Stomach (tissue), 9 donors: Measurements from ENCODE around the gene SPATA32. TPM values are rescaled to one million over a fixed set of nuclear protein-coding genes. Genes with fewer than 3 reads are reported as not detected.
"Not testable (repeated sequence)": the region's sequence is repeated elsewhere in the genome, so short reads cannot be mapped to it uniquely, and the experiment has no call there.

Experiments
- DNase-seq, 2 donors: peaks; one replicate each; pipeline versions ENCODE4 v3.0.0 to v3.0.0-alpha.2; 2013 to 2019
- H3K27ac ChIP-seq, 5 donors: fragments of 200-600 bp in 4 of 5; sonication (generic) in 4 of 5; one replicate each; pipeline ENCODE4 v1.5.1; 2013 to 2019; ENCODE audit warnings: mild to moderate bottlenecking in 1 of 5, moderate library complexity in 1 of 5
- H3K27me3 ChIP-seq, 3 donors: fragments of 200-600 bp; sonication (generic); one replicate each; pipeline ENCODE4 v1.5.1; 2017 to 2019; ENCODE audit warnings: mixed run types in 1 of 3
- H3K36me3 ChIP-seq, 4 donors: fragments of 200-600 bp; sonication (generic); 1 replicate in 3 of 4; 2 replicates in 1 of 4; pipeline ENCODE4 v1.5.1; 2016 to 2019
- H3K4me1 ChIP-seq, 4 donors: fragments of 200-600 bp; sonication (generic); one replicate each; pipeline ENCODE4 v1.5.1; 2016 to 2019
- H3K4me3 ChIP-seq, 4 donors: fragments of 200-600 bp; sonication (generic) in 3 of 4; one replicate each; pipeline ENCODE4 v1.5.1; 2016 to 2019; ENCODE audit warnings: mild to moderate bottlenecking in 1 of 4
- H3K9me3 ChIP-seq, 4 donors: fragments of 200-600 bp; sonication (generic); one replicate each; pipeline ENCODE4 v1.5.1; 2016 to 2019
- EP300 ChIP-seq: sonication (generic); formaldehyde crosslinking; IDR thresholded peaks from one replicate; pipeline ENCODE4 v1.6.1; 2017; ENCODE audit warnings: antibody characterized with exemption
- POLR2A ChIP-seq, 4 donors: fragments of 450-650 bp; IDR thresholded peaks; one replicate each; pipeline ENCODE4 v1.6.1; 2016; ENCODE audit warnings: antibody characterized with exemption in 4 of 4, control low read depth in 2 of 4, mild to moderate bottlenecking in 1 of 4, moderate library complexity in 1 of 4
- POLR2AphosphoS5 ChIP-seq, 3 donors: sonication (generic); formaldehyde crosslinking; IDR thresholded peaks; one replicate each; pipeline ENCODE4 v1.6.1; 2016; ENCODE audit warnings: antibody characterized with exemption in 3 of 3
- WGBS, 5 donors: extraction: QIAGEN DNeasy Blood & Tissue Kit in 3 of 5; methylation state at CpG; one replicate each; pipeline versions ENCODE4 v1.1.5 to v1.1.7; 2013 to 2018; 5-methylcytosine and 5-hydroxymethylcytosine counted together
- intact Hi-C: fragments of 100-400 bp; cut with DNase I; formaldehyde crosslinking; loops from one replicate; pipeline ENCODE4 v1.15.1; 2023; ENCODE audit warnings: low total_unique reads
- polyA plus RNA-seq, 3 donors: library from polyadenylated mRNA; stranded (reverse); fragments of 200-250 nt; gene quantifications; one replicate each; pipeline ENCODE4 v1.2.3, GENCODE V29; 2013
- total RNA-seq, 5 donors: library from RNA; depleted of rRNA; stranded (reverse); fragments of >200 nt; gene quantifications; one replicate each; pipeline versions ENCODE4 v1.1.0 to v1.2.3, GENCODE V29; 2014 to 2016
- TF ChIP-seq, protein P1 (sequence below), 7 experiments: fragments of 450-650 bp in 4 of 7; fragments of 200-600 bp in 3 of 7; sonication (generic) in 3 of 7; IDR thresholded peaks; one replicate each; pipeline ENCODE4 v1.5.1; 2016 to 2019; ENCODE audit warnings: antibody characterized with exemption in 7 of 7, control low read depth in 2 of 7, mild to moderate bottlenecking in 1 of 7
- donor health status: healthy with polysubstance abuse.
- donor health status: Bipolar disorder and iron deficiency.
- donor health status: healthy.

Gene SPATA32
- total and polyA plus RNA-seq, 8 donors, result not detected

GRCh38 chr17:45255358-45255757 is 6.5 kb downstream of the SPATA32 start:
- no peak for TF ChIP-seq POLR2A (IDR thresholded peaks at IDR 0.05)
- Histone ChIP-seq H3K4me3 (no peak overlapping the region), H3K9me3 (no peaks in the 10 kb centered on the region), H3K27me3 (no peaks in the 10 kb centered on the region), H3K27ac (no peak overlapping the region), H3K4me1 (peaks cover 8 to 24% (median 11%) of the 10 kb centered on the region in 4 donors), H3K36me3 (peaks cover 0 to 2% (median 0%) of the 10 kb centered on the region in 4 donors)
- 85 to 99% (median 98%) methylated on average over 7 to 8 of the region's 8 CpGs for WGBS, 5 donors
- DNase-seq, result no peak
- intact Hi-C loops, result no loop called here

DNA sequence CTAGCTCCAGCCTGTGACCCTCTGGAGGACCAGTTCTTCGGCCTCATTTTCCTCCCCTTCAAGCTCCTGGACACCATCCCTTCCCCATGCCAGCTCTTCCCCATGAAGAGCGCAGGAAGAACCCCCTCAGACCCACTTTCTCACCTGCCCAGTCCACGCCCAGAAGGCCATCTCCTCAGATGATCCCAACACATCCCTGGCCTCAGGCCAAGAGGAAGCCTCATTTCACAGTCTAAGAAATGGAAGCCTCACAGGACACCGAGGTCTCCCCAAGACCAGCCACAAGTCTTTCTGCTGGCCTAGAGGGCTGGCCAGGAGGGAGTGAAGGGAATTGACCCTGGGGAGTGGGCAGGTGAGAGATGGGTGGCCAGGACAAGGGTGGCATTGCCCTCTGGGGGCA is 8.0 kb downstream of the SPATA32 start:
- no peaks in the 10 kb centered on the region for H3K9me3 ChIP-seq
- TF ChIP-seq POLR2AphosphoS5 (IDR thresholded peaks at IDR 0.05) (no peak), POLR2A (IDR thresholded peaks at IDR 0.05) (no peak)
- peaks cover 8 to 24% (median 11%) of the 10 kb centered on the region in 4 donors for H3K4me1 ChIP-seq
- DNase-seq, result no peak
- H3K4me3 ChIP-seq, result no peak overlapping the region
- H3K27me3 ChIP-seq, result no peaks in the 10 kb centered on the region
- H3K27ac ChIP-seq, result no peak overlapping the region
- intact Hi-C loops, result no loop called here
- 86 to 98% (median 96%) methylated on average over 4 of the region's 4 CpGs for WGBS, 5 donors
- H3K36me3 ChIP-seq, result peaks cover 0 to 9% (median 0%) of the 10 kb centered on the region in 4 donors

GRCh38 chr17:45253237-45253636 is 8.7 kb downstream of the SPATA32 start:
- H3K9me3 ChIP-seq, H3K27me3 ChIP-seq, intact Hi-C loops, H3K36me3 ChIP-seq, H3K4me3 ChIP-seq, DNase-seq: not testable (repeated sequence)
- H3K27ac ChIP-seq, result peak overlapping the region in 3 of 5 donors; percentile 14 to 34 (median 26)
- peaks cover 8 to 31% (median 14%) of the 10 kb centered on the region in 4 donors for H3K4me1 ChIP-seq
- 86 to 98% (median 96%) methylated on average over 7 of the region's 7 CpGs for WGBS, 5 donors

DNA sequence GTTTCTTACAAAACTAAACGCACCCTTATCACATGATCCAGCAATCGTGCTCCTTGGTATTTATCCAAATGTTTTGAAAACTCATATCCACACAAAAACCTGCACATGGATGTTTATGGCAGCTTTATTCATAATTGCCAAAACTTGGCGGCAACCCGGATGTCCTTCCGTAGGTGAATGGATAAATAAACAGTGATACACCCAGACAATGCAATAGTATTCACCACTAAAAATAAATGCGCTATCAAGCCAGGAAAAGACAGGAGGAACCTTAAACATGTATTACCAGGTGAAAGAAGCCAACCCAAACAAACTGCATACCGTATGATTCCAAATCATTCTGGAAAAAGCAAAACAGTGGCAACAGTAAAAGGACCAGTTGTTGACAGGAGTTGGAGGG is 10.0 kb downstream of the SPATA32 start:
- H3K27me3 ChIP-seq, result no peaks in the 10 kb centered on the region
- peaks cover 10 to 44% (median 27%) of the 10 kb centered on the region in 4 donors for H3K4me1 ChIP-seq
- TF ChIP-seq EP300, result no peak
- TF ChIP-seq POLR2AphosphoS5 (IDR thresholded peaks at IDR 0.05), result no peak
- TF ChIP-seq POLR2A (IDR thresholded peaks at IDR 0.05), result no peak
- TF ChIP-seq, protein P1, sequence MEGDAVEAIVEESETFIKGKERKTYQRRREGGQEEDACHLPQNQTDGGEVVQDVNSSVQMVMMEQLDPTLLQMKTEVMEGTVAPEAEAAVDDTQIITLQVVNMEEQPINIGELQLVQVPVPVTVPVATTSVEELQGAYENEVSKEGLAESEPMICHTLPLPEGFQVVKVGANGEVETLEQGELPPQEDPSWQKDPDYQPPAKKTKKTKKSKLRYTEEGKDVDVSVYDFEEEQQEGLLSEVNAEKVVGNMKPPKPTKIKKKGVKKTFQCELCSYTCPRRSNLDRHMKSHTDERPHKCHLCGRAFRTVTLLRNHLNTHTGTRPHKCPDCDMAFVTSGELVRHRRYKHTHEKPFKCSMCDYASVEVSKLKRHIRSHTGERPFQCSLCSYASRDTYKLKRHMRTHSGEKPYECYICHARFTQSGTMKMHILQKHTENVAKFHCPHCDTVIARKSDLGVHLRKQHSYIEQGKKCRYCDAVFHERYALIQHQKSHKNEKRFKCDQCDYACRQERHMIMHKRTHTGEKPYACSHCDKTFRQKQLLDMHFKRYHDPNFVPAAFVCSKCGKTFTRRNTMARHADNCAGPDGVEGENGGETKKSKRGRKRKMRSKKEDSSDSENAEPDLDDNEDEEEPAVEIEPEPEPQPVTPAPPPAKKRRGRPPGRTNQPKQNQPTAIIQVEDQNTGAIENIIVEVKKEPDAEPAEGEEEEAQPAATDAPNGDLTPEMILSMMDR (IDR thresholded peaks at IDR 0.05), result no peak
- peak overlapping the region in 1 of 5 donors; percentile 47 for H3K27ac ChIP-seq
- intact Hi-C loops, result no loop called here
- peaks cover 0 to 9% (median 0%) of the 10 kb centered on the region in 4 donors for H3K36me3 ChIP-seq
- no peaks in the 10 kb centered on the region for H3K9me3 ChIP-seq
- H3K4me3 ChIP-seq, result no peak overlapping the region
- 23 to 44% (median 27%) methylated on average over 7 of the region's 7 CpGs for WGBS, 5 donors
- no peak for DNase-seq

GRCh38 chr17:45248132-45248957 is 13.5 kb downstream of the SPATA32 start:
- TF ChIP-seq POLR2AphosphoS5 (IDR thresholded peaks at IDR 0.05) (peak in 1 of 3 donors; percentile 15), EP300 (no peak), POLR2A (IDR thresholded peaks at IDR 0.05) (peak in 1 of 4 donors; percentile 1)
- TF ChIP-seq, protein P1 (IDR thresholded peaks at IDR 0.05), result no peak
- H3K36me3 ChIP-seq, result peaks cover 3 to 42% (median 30%) of the 10 kb centered on the region in 4 donors
- peak overlapping the region; percentile 55 to 64 (median 56) for H3K4me3 ChIP-seq
- intact Hi-C loops, result no loop called here
- no peaks in the 10 kb centered on the region for H3K27me3 ChIP-seq
- 9 to 14% (median 13%) methylated on average over 32 to 39 of the region's 39 CpGs for WGBS, 5 donors
- DNase-seq, result peak; percentile 76 to 85
- H3K27ac ChIP-seq, result peak overlapping the region; percentile 85 to 93 (median 88)
- peaks cover 9 to 68% (median 35%) of the 10 kb centered on the region in 4 donors for H3K4me1 ChIP-seq
- H3K9me3 ChIP-seq, result no peaks in the 10 kb centered on the region
